ENCODE measurements around the gene SP6.

The SP6 gene

GRCh38 chr17:47830396-47831002 lies 20.5 kb downstream of the SP6 start:
- ATAC-seq: no peak

DNA sequence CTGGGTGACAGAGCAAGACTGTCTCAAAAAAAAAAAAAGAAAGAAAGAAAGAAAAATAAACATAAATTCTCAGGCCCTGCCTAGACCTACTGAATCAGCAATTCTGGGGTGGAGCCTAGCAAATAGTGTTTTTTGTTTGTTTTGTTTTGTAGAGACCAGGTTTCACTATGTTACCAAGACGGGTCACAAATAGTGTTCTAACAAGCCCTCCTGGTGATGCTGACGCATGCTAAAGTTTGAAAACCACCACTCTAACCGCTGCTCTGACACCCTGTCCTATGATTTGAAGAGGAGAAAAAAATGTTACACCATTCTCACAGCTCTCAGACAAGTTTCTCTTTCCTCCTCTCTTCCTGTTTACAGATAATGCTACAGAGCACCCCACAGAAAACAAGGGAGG lies 21.1 kb downstream of the SP6 start:
- TF ChIP-seq ZFP3 (CRISPR knock-in tag; IDR thresholded peaks at IDR 0.05) (no peak), POU6F1 (CRISPR knock-in tag; IDR thresholded peaks at IDR 0.05; ENCODE audit: borderline replicate concordance, low read depth) (no peak), OSR1 (CRISPR knock-in tag; IDR thresholded peaks at IDR 0.05) (no peak), TCF4 (CRISPR knock-in tag; IDR thresholded peaks at IDR 0.05; ENCODE audit: borderline replicate concordance) (no peak), ESRRG (CRISPR knock-in tag; IDR thresholded peaks at IDR 0.05) (no peak), ISL1 (CRISPR knock-in tag; IDR thresholded peaks at IDR 0.05) (no peak), GLIS3 (CRISPR knock-in tag; IDR thresholded peaks at IDR 0.05) (no peak), ZNF565 (CRISPR knock-in tag; conservative IDR thresholded peaks at IDR 0.05; ENCODE audit: low read depth) (no peak), ARNTL (CRISPR knock-in tag; IDR thresholded peaks at IDR 0.05; ENCODE audit: borderline replicate concordance, low read depth) (no peak), SNAI2 (CRISPR knock-in tag; IDR thresholded peaks at IDR 0.05) (no peak), CSDC2 (CRISPR knock-in tag; IDR thresholded peaks at IDR 0.05) (no peak), ZFP30 (CRISPR knock-in tag; IDR thresholded peaks at IDR 0.05) (no peak), PATZ1 (CRISPR knock-in tag; IDR thresholded peaks at IDR 0.05; ENCODE audit: borderline replicate concordance) (no peak), ZNF70 (CRISPR knock-in tag; IDR thresholded peaks at IDR 0.05) (no peak), TSHZ2 (CRISPR knock-in tag; IDR thresholded peaks at IDR 0.05) (no peak), RARB (CRISPR knock-in tag; IDR thresholded peaks at IDR 0.05) (no peak)
- TF ChIP-seq, protein P1, sequence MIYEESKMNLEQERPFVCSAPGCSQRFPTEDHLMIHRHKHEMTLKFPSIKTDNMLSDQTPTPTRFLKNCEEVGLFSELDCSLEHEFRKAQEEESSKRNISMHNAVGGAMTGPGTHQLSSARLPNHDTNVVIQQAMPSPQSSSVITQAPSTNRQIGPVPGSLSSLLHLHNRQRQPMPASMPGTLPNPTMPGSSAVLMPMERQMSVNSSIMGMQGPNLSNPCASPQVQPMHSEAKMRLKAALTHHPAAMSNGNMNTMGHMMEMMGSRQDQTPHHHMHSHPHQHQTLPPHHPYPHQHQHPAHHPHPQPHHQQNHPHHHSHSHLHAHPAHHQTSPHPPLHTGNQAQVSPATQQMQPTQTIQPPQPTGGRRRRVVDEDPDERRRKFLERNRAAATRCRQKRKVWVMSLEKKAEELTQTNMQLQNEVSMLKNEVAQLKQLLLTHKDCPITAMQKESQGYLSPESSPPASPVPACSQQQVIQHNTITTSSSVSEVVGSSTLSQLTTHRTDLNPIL (CRISPR knock-in tag; IDR thresholded peaks at IDR 0.05; ENCODE audit: low read depth): no peak
- ATAC-seq: no peak

More at GRCh38 chr17:47830396-47831002, 20.5 kb downstream of the SP6 start:
- TF ChIP-seq GLIS3 (CRISPR knock-in tag; IDR thresholded peaks at IDR 0.05): no peak
- 0 out of 2 replicates have a peak, but pooled peaks have one; percentile 38 for TF ChIP-seq ESRRG (CRISPR knock-in tag; IDR thresholded peaks at IDR 0.05)

DNA sequence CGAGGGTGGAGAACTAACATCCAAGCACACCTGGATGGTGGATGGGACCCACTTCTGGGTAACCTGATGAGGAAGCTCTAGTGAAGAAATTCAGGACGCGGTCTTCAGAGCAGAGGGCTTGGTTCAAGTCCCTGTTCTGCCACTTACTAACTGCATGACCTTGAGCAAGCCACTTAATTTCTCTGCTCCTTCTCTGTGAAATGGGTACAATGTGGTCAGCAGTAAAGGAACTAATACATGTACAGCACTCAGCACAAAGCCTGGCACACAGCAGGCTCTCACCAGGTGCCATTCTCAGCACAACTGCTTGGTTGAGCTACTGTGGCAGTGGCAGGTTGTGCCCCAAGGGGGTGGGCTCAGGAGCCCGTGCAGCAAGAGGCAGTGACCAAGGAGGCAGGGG lies 27.4 kb downstream of the SP6 start:
- ATAC-seq: no peak

More for the DNA sequence above, 27.4 kb downstream of the SP6 start:
- no peak for TF ChIP-seq ZNF70 (CRISPR knock-in tag; IDR thresholded peaks at IDR 0.05)
- no peak for TF ChIP-seq ARNTL (CRISPR knock-in tag; IDR thresholded peaks at IDR 0.05; ENCODE audit: borderline replicate concordance, low read depth)
- no peak for TF ChIP-seq ZC3H10 (CRISPR knock-in tag; IDR thresholded peaks at IDR 0.05)
- no peak for TF ChIP-seq ZFP3 (CRISPR knock-in tag; IDR thresholded peaks at IDR 0.05)
- TF ChIP-seq ZFP30 (CRISPR knock-in tag; IDR thresholded peaks at IDR 0.05): no peak
- TF ChIP-seq BACH2 (CRISPR knock-in tag; IDR thresholded peaks at IDR 0.05; ENCODE audit: borderline replicate concordance): no peak
- no peak for TF ChIP-seq TSHZ2 (CRISPR knock-in tag; IDR thresholded peaks at IDR 0.05)
- TF ChIP-seq CSRNP3 (CRISPR knock-in tag; IDR thresholded peaks at IDR 0.05): no peak
- no peak for TF ChIP-seq TOX (CRISPR knock-in tag; IDR thresholded peaks at IDR 0.05; ENCODE audit: borderline replicate concordance)
- TF ChIP-seq ZNF8 (CRISPR knock-in tag; IDR thresholded peaks at IDR 0.05): no peak
- no peak for TF ChIP-seq PATZ1 (CRISPR knock-in tag; IDR thresholded peaks at IDR 0.05; ENCODE audit: borderline replicate concordance)
- TF ChIP-seq GLIS3 (CRISPR knock-in tag; IDR thresholded peaks at IDR 0.05): no peak
